Dermis microvascular lymphatic vessel endothelial cell (primary cell): ENCODE data around the gene GPX7. TPM values are rescaled to one million over a fixed set of nuclear protein-coding genes. Genes with fewer than 3 reads are reported as not detected.

Source experiments
- total RNA-seq: library from RNA; depleted of rRNA; stranded (reverse); fragments of >200 nt; gene quantifications from 2 replicates; pipeline ENCODE4 v1.2.1, GENCODE V29; 2014

GPX7 gene
- total RNA-seq, 1 donor from 2014 or later, result 20.7 TPM

Other genes with a start within 250 kb of the GPX7 start
- 16.3 and 23.9 TPM in 2 replicates for gene CC2D1B, start 236.2 kb upstream of the GPX7 start, total RNA-seq
- gene ORC1, start 197.9 kb upstream of the GPX7 start, total RNA-seq, result 3.5 and 6.5 TPM in 2 replicates
- gene PRPF38A, start 197.8 kb upstream of the GPX7 start, total RNA-seq, result 8.0 and 9.1 TPM in 2 replicates
- 13.7 and 16.6 TPM in 2 replicates for gene TUT4, start 49.3 kb upstream of the GPX7 start, total RNA-seq
- not detected in 2 replicates for gene SHISAL2A, start 30.8 kb downstream of the GPX7 start, total RNA-seq
- 8.3 and 10.4 TPM in 2 replicates for gene COA7, start 96.0 kb downstream of the GPX7 start, total RNA-seq
- gene ZYG11B, start 124.1 kb downstream of the GPX7 start, total RNA-seq, result 29.5 and 30.8 TPM in 2 replicates
- 0.13 TPM in 2 replicates for gene ZYG11A, start 240.4 kb downstream of the GPX7 start, total RNA-seq